Activated CD4-positive, CD25-positive, alpha-beta regulatory T cell treated with anti-CD3 and anti-CD28 coated beads, Interleukin-2, amount 50 U/mL, for 24 hours (primary cell): ENCODE measurements around the gene RBSN.

Experiments
- ATAC-seq, 2 donors: fragments of 150-1000 bp; cut with Tn5 transposase; one replicate each; pipeline ENCODE4 v1.10.0; 2021; ENCODE audit warnings: mild to moderate bottlenecking in 1 of 2, moderate library complexity in 1 of 2

RBSN gene

GRCh38 chr3:15056676-15057404 lies 42.1 kb downstream of the RBSN start:
- ATAC-seq, result no peak

GRCh38 chr3:15055019-15055557 lies 43.9 kb downstream of the RBSN start:
- peak; percentile 82 to 86 for ATAC-seq

GRCh38 chr3:15053541-15053940 lies 45.4 kb downstream of the RBSN start:
- no peak for ATAC-seq

- no peak for ATAC-seq
These were observed 46.4 kb downstream of the RBSN start for GRCh38 chr3:15052335-15053242.

- ATAC-seq, result peak; percentile 44 to 57
These were observed 47.4 kb downstream of the RBSN start for GRCh38 chr3:15051531-15051930.

GRCh38 chr3:15050405-15051092 lies 48.4 kb downstream of the RBSN start:
- ATAC-seq, result no peak

- no peak for ATAC-seq
These were observed 49.4 kb downstream of the RBSN start for GRCh38 chr3:15049584-15049983.

- ATAC-seq, result no peak
These were observed 53.3 kb downstream of the RBSN start for GRCh38 chr3:15045667-15046066.

GRCh38 chr3:15044326-15044725 lies 54.6 kb downstream of the RBSN start:
- ATAC-seq, result no peak

GRCh38 chr3:15043408-15044171 lies 55.4 kb downstream of the RBSN start:
- ATAC-seq, result no peak

- no peak for ATAC-seq
These were observed 56.0 kb downstream of the RBSN start for GRCh38 chr3:15042936-15043335.

GRCh38 chr3:15041950-15042349 lies 57.0 kb downstream of the RBSN start:
- ATAC-seq, result no peak

GRCh38 chr3:15040844-15041243 lies 58.1 kb downstream of the RBSN start:
- no peak for ATAC-seq

GRCh38 chr3:15038306-15038705 lies 60.6 kb downstream of the RBSN start:
- no peak for ATAC-seq

GRCh38 chr3:15033103-15033502 lies 65.8 kb downstream of the RBSN start:
- ATAC-seq, result no peak

- no peak for ATAC-seq
These were observed 66.3 kb downstream of the RBSN start for GRCh38 chr3:15032650-15033049.

- ATAC-seq, result no peak
These were observed 69.3 kb downstream of the RBSN start for GRCh38 chr3:15029625-15030024.

- ATAC-seq, result no peak
These were observed 75.2 kb downstream of the RBSN start for GRCh38 chr3:15023719-15024118.

GRCh38 chr3:15023249-15023648 lies 75.7 kb downstream of the RBSN start:
- no peak for ATAC-seq
